ENCODE data around the gene RECQL5.

Gene RECQL5

DNA sequence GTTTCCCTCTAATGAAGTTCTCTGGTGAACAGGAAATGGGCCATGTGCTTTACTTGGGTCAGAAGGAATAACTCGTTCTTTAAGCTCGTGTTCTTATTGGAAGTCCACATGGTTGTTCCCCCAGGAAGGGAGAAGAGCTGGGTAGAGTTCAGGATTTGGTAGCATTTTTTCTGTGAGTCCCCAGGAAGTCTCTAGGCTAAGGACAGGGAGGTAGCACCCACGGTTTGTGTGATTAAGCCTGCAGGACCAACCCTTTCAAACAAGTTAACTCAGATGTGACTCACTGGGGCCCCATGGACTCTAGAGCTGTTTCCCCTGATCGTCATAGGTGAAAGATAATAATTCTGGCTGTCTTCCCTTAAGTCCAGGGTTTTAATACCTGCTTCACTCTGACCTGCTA lies 16.6 kb upstream of the RECQL5 start:
- Mint-ChIP-seq H3K4me1 (no peaks in the 10 kb centered on the region), H3K27ac (no peak overlapping the region), H3K9me3 (no peaks in the 10 kb centered on the region), H3K4me3 (no peak overlapping the region), H3K27me3 (ENCODE audit: low read depth) (no peaks in the 10 kb centered on the region), H3K36me3 (ENCODE audit: low read depth) (peaks cover 18% of the 10 kb centered on the region)
- TF ChIP-seq, protein P1, sequence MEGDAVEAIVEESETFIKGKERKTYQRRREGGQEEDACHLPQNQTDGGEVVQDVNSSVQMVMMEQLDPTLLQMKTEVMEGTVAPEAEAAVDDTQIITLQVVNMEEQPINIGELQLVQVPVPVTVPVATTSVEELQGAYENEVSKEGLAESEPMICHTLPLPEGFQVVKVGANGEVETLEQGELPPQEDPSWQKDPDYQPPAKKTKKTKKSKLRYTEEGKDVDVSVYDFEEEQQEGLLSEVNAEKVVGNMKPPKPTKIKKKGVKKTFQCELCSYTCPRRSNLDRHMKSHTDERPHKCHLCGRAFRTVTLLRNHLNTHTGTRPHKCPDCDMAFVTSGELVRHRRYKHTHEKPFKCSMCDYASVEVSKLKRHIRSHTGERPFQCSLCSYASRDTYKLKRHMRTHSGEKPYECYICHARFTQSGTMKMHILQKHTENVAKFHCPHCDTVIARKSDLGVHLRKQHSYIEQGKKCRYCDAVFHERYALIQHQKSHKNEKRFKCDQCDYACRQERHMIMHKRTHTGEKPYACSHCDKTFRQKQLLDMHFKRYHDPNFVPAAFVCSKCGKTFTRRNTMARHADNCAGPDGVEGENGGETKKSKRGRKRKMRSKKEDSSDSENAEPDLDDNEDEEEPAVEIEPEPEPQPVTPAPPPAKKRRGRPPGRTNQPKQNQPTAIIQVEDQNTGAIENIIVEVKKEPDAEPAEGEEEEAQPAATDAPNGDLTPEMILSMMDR (IDR thresholded peaks at IDR 0.05; ENCODE audit: unreplicated experiment in 3 of 3), result no peak

GRCh38 chr17:75681289-75681688 lies 14.3 kb upstream of the RECQL5 start:
- no peaks in the 10 kb centered on the region for H3K4me1 Mint-ChIP-seq
- H3K9me3 Mint-ChIP-seq, result no peaks in the 10 kb centered on the region
- TF ChIP-seq, protein P1 (IDR thresholded peaks at IDR 0.05; ENCODE audit: unreplicated experiment in 3 of 3), result no peak
- H3K27me3 Mint-ChIP-seq (ENCODE audit: low read depth), result no peaks in the 10 kb centered on the region
- no peak overlapping the region for H3K27ac Mint-ChIP-seq
- H3K36me3 Mint-ChIP-seq (ENCODE audit: low read depth), result peaks cover 16% of the 10 kb centered on the region
- no peak overlapping the region for H3K4me3 Mint-ChIP-seq

- Mint-ChIP-seq H3K9me3 (no peaks in the 10 kb centered on the region), H3K36me3 (ENCODE audit: low read depth) (peaks cover 17% of the 10 kb centered on the region)
These were observed 13.5 kb upstream of the RECQL5 start for GRCh38 chr17:75680431-75680830.

DNA sequence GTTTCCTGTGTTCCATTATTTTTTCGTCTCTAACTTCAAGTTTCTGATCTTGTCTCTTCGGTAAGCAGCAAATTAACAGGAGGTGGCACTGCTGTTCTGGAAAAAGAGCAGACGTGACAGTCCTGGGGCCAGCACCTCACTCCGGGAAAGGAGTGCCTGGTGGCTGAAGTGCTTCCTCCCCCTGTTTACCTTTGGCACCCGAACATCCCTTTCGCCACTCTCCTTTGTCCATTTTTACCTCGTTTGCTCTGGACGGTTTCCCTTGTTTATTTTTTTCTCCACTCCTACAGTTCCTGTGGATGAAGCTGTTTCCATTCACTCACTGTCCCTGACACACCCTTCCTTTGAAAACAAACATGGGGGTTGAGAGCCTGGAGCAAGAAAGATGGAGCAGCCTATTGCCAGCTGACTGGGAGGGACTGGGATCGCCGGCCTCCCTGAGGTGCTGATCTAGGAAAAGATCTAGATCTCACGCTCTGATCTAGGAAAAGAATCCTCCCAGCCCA lies 12.8 kb upstream of the RECQL5 start:
- Mint-ChIP-seq H3K27me3 (ENCODE audit: low read depth) (no peaks in the 10 kb centered on the region), H3K36me3 (ENCODE audit: low read depth) (peaks cover 19% of the 10 kb centered on the region), H3K4me3 (no peak overlapping the region), H3K4me1 (no peaks in the 10 kb centered on the region), H3K9me3 (no peaks in the 10 kb centered on the region), H3K27ac (no peak overlapping the region)
- TF ChIP-seq, protein P1 (IDR thresholded peaks at IDR 0.05; ENCODE audit: unreplicated experiment in 3 of 3), result no peak

More at GRCh38 chr17:75680431-75680830, 13.5 kb upstream of the RECQL5 start:
- Mint-ChIP-seq H3K4me1 (no peaks in the 10 kb centered on the region), H3K4me3 (no peak overlapping the region), H3K27ac (no peak overlapping the region), H3K27me3 (ENCODE audit: low read depth) (no peaks in the 10 kb centered on the region)
- TF ChIP-seq, protein P1 (IDR thresholded peaks at IDR 0.05; ENCODE audit: unreplicated experiment in 3 of 3), result no peak

DNA sequence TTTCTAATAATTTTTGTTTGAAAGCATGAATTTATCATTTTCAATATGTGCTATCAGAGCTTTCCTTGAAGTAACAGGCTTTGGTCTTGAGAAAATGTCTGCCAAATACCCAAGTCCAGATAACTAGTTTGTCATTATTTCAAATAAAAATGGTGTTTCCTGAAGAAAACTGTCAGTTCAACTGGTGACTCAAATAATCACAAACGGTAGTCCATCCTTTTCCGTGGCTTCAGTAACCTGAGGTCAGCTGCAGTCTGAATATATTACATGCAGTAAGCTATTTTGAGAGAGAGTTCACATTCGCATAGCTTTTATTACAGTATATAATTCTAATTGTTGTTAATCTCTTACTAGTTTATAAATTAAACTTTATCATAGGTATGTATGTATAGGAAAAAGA lies 9.5 kb upstream of the RECQL5 start:
- peaks cover 35% of the 10 kb centered on the region for H3K36me3 Mint-ChIP-seq (ENCODE audit: low read depth)
- H3K27ac Mint-ChIP-seq, result no peak overlapping the region

DNA sequence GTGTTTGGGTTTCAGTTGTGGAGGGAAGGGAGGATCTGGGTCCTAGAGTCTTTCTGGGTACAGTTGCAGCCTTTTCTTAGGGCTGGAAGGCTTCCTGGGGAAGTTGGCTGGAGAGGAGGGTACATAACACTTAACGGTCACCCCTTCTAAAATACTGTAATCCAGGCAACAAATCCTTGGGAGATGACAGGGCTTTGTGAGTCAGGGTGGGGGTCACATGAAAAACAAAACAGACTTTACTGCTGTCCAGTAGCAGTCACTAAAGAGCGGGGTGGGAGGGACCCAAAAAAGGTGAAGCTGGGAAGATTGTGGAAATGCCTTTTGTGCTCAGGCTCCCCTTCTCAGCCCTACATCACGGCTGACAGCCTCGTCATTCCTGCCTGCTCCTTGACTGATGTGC lies 6.5 kb upstream of the RECQL5 start:
- no peaks in the 10 kb centered on the region for H3K9me3 Mint-ChIP-seq
- TF ChIP-seq, protein P1 (IDR thresholded peaks at IDR 0.05; ENCODE audit: unreplicated experiment in 3 of 3), result no peak
- no peak overlapping the region for H3K4me3 Mint-ChIP-seq
- H3K27me3 Mint-ChIP-seq (ENCODE audit: low read depth), result no peaks in the 10 kb centered on the region
- H3K4me1 Mint-ChIP-seq, result peaks cover 2% of the 10 kb centered on the region
- peaks cover 40% of the 10 kb centered on the region for H3K36me3 Mint-ChIP-seq (ENCODE audit: low read depth)
- no peak overlapping the region for H3K27ac Mint-ChIP-seq

More for the DNA sequence above, 9.5 kb upstream of the RECQL5 start:
- H3K4me1 Mint-ChIP-seq, result no peaks in the 10 kb centered on the region
- TF ChIP-seq, protein P1 (IDR thresholded peaks at IDR 0.05; ENCODE audit: unreplicated experiment in 3 of 3), result no peak
- H3K27me3 Mint-ChIP-seq (ENCODE audit: low read depth), result no peaks in the 10 kb centered on the region
- H3K9me3 Mint-ChIP-seq, result no peaks in the 10 kb centered on the region
- no peak overlapping the region for H3K4me3 Mint-ChIP-seq

Data from nephron (organoid).